HepG2 (cell line): Measurements from ENCODE around the gene ARL16. TPM values are rescaled to one million over a fixed set of nuclear protein-coding genes. Genes with fewer than 3 reads are reported as not detected.

Source experiments
- AFF4 ChIP-seq: sonication (generic); formaldehyde crosslinking; IDR thresholded peaks from 2 replicates; pipeline ENCODE4 v1.4.0; 2020; ENCODE audit warnings: missing genetic modification reagents
- EEA1 ChIP-seq: sonication (generic); formaldehyde crosslinking; IDR thresholded peaks from 2 replicates; pipeline ENCODE4 v1.5.1; 2020; ENCODE audit warnings: mild to moderate bottlenecking, missing genetic modification reagents, borderline replicate concordance
- HES4 ChIP-seq: sonication (generic); formaldehyde crosslinking; IDR thresholded peaks from 2 replicates; pipeline ENCODE4 v1.9.0; 2021; ENCODE audit warnings: mild to moderate bottlenecking, missing genetic modification reagents, borderline replicate concordance
- POGZ ChIP-seq: sonication (generic); formaldehyde crosslinking; IDR thresholded peaks from 2 replicates; pipeline ENCODE4 v1.4.0; 2020; ENCODE audit warnings: mild to moderate bottlenecking, missing genetic modification reagents
- REST ChIP-seq, 2 experiments: IDR thresholded peaks; 2 replicates each; pipeline ENCODE4 v1.6.1; 2011 to 2012; ENCODE audit warnings: low read length in 2 of 2, borderline replicate concordance in 1 of 2, low read depth in 1 of 2, mild to moderate bottlenecking in 1 of 2, moderate library complexity in 1 of 2
- THAP11 ChIP-seq: IDR thresholded peaks from 2 replicates; pipeline ENCODE4 v1.6.1; 2016; ENCODE audit warnings: missing biosample characterization, missing genetic modification reagents
- polyA plus RNA-seq, 8 experiments: library from polyadenylated mRNA; depleted of rRNA in 3 of 8; stranded (reverse) in 7 of 8; unstranded in 1 of 8; fragments of >200 nt; fragmentation: Illumina TruSeq in 4 of 8; extraction: Trizol in 4 of 8; gene quantifications; 2 replicates each; pipeline versions ENCODE4 v1.2.1 to v1.2.3, GENCODE V29; 2011 to 2016; ENCODE audit warnings: low read depth in 4 of 8, missing spikeins in 1 of 8, mixed read lengths in 1 of 8; ENCODE audit not compliant: insufficient read depth in 1 of 8
- total RNA-seq, 5 experiments: library from RNA; depleted of rRNA; stranded (reverse); fragments of >200 nt; fragmentation: Illumina TruSeq; extraction: Trizol; gene quantifications; 2 replicates each; pipeline ENCODE4 v1.2.3, GENCODE V29; 2016; ENCODE audit warnings: low read depth in 1 of 5
- TF ChIP-seq, protein P1 (sequence below): sonication (generic); formaldehyde crosslinking; IDR thresholded peaks from 2 replicates; pipeline ENCODE4 v1.4.0; 2020; ENCODE audit warnings: missing genetic modification reagents
- TF ChIP-seq, protein P2 (sequence below): sonication (generic); formaldehyde crosslinking; IDR thresholded peaks from 2 replicates; pipeline ENCODE4 v1.8.1; 2022; ENCODE audit warnings: low read depth, mild to moderate bottlenecking, missing genetic modification reagents
- TF ChIP-seq, protein P3 (sequence below): sonication (generic); formaldehyde crosslinking; IDR thresholded peaks from 2 replicates; pipeline ENCODE4 v1.9.0; 2021; ENCODE audit warnings: mild to moderate bottlenecking, missing genetic modification reagents

The ARL16 gene
- total and polyA plus RNA-seq, 2 of the 13 experiments (the other 11 are each of a cell fraction or from before 2014, with no cell fraction given): 20.8 to 30.8 TPM

DNA sequence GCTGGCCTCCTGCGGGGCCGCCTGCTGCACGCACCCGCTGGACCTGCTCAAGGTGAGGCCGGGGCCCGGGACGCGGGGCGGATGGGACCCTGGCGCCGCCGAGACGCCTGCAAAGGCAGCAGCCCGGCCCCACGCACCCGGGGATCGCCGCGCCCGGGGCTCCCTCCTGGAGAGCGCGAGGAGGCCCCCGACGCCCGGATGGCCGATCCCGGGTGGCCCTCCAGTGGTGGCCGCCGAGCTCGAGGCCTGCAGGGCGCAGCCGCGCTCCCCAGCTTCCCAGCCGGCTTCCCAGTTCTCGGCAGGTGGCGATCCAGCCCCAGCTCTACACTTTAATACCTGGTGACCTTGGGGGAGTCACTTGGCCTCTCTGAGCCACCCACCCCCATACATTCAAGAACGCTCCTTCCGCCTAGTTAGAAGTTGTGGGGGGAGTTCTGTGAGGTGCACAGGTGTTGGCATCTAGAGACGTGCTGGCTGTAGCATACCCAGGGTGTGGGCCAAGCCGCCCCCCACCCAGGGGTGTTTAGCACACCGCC, 28.9 kb upstream of the ARL16 start (continued):
- TF ChIP-seq, protein P1, sequence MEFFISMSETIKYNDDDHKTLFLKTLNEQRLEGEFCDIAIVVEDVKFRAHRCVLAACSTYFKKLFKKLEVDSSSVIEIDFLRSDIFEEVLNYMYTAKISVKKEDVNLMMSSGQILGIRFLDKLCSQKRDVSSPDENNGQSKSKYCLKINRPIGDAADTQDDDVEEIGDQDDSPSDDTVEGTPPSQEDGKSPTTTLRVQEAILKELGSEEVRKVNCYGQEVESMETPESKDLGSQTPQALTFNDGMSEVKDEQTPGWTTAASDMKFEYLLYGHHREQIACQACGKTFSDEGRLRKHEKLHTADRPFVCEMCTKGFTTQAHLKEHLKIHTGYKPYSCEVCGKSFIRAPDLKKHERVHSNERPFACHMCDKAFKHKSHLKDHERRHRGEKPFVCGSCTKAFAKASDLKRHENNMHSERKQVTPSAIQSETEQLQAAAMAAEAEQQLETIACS (CRISPR knock-in tag): no peak
- TF ChIP-seq EEA1 (0 out of 2 replicates have a peak, but pooled peaks have one; percentile 36), HES4 (CRISPR knock-in tag) (no peak), POGZ (no peak), THAP11 (CRISPR knock-in tag) (no peak), AFF4 (CRISPR knock-in tag) (no peak), REST (IDR thresholded peaks at IDR 0.05; ENCODE audit: borderline replicate concordance in 1 of 2, low read depth in 1 of 2, low read length in 2 of 2) (no peak)
- TF ChIP-seq, protein P2, sequence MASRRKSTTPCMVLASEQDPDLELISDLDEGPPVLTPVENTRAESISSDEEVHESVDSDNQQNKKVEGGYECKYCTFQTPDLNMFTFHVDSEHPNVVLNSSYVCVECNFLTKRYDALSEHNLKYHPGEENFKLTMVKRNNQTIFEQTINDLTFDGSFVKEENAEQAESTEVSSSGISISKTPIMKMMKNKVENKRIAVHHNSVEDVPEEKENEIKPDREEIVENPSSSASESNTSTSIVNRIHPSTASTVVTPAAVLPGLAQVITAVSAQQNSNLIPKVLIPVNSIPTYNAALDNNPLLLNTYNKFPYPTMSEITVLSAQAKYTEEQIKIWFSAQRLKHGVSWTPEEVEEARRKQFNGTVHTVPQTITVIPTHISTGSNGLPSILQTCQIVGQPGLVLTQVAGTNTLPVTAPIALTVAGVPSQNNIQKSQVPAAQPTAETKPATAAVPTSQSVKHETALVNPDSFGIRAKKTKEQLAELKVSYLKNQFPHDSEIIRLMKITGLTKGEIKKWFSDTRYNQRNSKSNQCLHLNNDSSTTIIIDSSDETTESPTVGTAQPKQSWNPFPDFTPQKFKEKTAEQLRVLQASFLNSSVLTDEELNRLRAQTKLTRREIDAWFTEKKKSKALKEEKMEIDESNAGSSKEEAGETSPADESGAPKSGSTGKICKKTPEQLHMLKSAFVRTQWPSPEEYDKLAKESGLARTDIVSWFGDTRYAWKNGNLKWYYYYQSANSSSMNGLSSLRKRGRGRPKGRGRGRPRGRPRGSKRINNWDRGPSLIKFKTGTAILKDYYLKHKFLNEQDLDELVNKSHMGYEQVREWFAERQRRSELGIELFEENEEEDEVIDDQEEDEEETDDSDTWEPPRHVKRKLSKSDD: no peak
- TF ChIP-seq, protein P3, sequence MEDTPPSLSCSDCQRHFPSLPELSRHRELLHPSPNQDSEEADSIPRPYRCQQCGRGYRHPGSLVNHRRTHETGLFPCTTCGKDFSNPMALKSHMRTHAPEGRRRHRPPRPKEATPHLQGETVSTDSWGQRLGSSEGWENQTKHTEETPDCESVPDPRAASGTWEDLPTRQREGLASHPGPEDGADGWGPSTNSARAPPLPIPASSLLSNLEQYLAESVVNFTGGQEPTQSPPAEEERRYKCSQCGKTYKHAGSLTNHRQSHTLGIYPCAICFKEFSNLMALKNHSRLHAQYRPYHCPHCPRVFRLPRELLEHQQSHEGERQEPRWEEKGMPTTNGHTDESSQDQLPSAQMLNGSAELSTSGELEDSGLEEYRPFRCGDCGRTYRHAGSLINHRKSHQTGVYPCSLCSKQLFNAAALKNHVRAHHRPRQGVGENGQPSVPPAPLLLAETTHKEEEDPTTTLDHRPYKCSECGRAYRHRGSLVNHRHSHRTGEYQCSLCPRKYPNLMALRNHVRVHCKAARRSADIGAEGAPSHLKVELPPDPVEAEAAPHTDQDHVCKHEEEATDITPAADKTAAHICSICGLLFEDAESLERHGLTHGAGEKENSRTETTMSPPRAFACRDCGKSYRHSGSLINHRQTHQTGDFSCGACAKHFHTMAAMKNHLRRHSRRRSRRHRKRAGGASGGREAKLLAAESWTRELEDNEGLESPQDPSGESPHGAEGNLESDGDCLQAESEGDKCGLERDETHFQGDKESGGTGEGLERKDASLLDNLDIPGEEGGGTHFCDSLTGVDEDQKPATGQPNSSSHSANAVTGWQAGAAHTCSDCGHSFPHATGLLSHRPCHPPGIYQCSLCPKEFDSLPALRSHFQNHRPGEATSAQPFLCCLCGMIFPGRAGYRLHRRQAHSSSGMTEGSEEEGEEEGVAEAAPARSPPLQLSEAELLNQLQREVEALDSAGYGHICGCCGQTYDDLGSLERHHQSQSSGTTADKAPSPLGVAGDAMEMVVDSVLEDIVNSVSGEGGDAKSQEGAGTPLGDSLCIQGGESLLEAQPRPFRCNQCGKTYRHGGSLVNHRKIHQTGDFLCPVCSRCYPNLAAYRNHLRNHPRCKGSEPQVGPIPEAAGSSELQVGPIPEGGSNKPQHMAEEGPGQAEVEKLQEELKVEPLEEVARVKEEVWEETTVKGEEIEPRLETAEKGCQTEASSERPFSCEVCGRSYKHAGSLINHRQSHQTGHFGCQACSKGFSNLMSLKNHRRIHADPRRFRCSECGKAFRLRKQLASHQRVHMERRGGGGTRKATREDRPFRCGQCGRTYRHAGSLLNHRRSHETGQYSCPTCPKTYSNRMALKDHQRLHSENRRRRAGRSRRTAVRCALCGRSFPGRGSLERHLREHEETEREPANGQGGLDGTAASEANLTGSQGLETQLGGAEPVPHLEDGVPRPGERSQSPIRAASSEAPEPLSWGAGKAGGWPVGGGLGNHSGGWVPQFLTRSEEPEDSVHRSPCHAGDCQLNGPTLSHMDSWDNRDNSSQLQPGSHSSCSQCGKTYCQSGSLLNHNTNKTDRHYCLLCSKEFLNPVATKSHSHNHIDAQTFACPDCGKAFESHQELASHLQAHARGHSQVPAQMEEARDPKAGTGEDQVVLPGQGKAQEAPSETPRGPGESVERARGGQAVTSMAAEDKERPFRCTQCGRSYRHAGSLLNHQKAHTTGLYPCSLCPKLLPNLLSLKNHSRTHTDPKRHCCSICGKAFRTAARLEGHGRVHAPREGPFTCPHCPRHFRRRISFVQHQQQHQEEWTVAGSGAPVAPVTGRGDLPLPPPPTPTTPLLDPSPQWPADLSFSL (CRISPR knock-in tag): no peak
